ENCODE measurements around the gene DLG3.

DLG3 gene

DNA sequence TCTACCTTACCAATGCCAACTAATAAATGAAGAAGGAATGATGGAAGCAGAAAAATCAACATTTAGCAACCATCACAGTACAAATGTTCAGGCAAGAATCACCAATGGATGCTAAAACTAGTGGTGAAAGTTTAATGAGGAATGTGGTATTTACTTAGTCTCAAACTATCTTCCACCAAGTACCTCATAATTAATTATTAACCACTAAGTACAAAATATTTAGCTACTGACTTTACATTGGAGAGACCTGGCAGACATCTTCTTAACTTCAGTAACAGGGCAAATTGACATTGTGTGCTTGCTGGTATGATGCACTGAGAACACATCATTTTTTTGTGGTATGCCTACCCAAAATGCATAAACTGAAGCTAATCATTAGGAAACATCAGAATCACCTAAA is 82.4 kb downstream of the DLG3 start:
- DNase-seq = no peak

DNA sequence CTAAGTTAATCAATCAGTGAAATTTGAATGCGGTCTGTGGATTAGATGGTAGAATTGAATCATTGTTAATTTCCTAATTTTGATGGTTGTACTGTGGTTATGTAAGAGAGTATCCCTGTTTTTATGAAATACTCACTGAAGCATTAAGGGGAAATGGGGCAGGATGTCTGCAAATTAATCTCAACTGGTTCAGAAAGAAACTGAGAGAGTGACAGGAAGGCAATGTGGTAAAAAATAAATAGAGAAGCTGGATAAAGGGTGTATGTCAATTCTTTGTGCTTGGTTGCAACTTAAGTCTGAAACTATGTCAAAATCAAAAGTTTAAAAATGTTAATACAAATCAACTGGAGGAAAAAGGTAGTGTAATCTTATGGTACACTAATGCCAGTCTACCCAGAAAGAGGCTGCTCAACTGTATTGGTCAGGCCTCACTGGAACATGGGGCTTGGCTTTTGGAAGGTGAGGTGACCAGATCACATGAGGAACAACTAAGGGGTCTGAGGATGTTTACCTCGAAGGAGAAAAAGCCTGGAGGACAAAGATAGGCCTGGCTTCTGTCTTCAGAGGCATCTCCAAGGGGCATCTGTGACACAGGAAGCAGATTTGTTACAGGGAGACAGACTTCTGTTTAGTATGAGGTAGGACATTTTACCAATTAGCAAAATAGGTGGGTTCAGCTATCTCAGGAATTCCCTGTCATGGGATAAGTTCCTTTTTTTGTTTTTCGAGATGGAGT is 83.1 kb downstream of the DLG3 start:
- no peak for DNase-seq

DNA sequence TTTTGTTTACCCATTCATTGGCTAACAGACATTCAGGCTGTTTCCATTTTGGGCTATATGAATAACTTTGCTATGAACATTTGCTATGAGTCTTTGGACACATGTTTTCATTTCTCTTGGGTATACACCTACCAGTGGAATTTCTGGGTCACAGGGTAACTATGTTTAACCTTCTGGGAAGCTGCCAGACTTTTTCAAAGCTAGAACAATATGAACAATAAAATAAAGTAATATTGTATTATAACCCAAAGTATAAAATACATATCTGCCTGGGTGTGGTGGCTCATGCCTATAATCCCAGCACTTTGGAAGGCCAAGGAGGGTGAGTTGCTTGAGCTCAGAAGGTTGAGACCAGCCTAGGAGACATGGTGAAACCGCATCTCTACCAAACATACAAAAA is 90.6 kb downstream of the DLG3 start:
- DNase-seq = no peak

DNA sequence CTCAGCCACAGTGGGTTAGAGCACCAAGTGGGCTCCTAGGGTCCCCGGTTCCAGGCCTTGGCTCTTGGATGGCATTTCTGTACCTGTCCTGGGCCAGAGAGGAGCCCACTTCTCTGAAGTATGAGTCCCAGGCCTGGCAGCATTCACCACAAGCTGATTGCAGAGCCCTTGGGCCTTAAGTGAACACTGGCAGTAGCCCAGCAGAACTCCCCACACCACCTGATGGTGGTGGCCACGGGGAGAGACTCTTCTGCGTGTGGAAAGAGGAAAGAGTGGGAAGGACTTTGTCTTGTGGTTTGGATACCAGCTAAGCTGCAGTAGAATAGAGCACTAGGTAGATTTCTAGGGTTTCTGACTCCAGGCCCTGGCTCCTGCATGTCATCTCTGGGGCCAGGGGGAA is 104.8 kb downstream of the DLG3 start:
- no peak for DNase-seq

DNA sequence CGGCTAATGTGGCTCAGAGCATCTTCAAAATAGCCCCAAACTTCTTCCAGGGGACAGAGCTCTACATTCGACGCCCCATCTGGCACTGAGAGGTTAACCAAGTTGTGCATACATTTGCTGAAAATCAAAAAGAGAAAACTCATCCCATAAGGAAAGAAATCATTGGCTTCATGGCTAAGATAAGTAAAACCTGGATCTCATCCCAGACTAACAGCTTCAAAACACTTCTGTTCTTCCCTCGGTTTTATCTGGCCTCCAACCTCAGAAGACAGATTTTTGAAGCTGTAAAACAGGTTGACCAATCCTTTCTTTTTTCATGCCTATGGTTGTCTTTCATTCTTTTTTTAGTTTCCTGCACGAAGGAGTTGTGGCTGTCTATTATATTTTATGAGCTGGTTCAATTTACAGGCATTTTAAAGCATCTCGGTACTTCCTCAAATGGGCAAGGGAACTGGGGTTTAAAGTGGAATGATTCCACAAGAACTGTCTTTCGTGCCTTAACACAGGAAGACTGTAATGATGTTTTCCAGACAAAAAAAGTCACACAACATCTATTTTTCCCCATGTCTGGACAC is 107.6 kb downstream of the DLG3 start:
- no peak for DNase-seq

DNA sequence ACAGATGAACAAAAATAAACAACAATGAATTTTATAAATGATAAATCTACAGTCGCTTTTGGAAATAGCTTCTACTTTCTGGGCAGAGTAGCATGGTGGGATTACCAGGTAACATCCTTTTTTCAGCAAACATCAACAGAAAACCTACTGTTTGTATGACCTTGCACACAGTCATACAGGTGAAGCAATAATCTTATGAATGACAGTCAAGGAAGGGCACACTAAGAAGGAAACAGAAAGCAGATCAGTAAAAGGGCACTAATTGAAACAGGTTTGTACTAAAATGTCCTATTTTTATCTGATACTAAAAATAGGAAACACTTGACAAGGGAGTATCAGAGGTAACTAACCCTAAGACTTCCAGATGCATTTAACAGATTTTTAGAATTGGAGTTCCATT is 108.9 kb downstream of the DLG3 start:
- no peak for DNase-seq

DNA sequence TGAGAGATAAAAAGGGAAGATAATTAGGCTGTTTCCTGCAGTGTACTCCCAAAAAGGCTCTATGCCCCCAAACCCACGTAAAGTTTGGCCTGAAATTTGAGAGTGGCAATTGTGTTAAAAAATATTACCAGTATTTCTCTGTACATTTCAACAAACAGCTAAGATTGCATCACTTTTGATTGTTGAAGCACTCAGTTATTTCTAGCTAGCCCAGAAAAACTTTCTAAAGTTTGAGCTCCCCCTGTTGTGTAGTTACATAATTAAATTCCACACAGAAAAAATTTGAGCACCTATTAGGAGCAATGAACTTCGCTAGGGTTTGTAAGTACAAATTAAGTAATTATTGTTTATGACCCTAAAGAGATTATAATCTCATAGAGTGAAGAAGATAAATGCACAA is 109.4 kb downstream of the DLG3 start:
- DNase-seq = no peak

DNA sequence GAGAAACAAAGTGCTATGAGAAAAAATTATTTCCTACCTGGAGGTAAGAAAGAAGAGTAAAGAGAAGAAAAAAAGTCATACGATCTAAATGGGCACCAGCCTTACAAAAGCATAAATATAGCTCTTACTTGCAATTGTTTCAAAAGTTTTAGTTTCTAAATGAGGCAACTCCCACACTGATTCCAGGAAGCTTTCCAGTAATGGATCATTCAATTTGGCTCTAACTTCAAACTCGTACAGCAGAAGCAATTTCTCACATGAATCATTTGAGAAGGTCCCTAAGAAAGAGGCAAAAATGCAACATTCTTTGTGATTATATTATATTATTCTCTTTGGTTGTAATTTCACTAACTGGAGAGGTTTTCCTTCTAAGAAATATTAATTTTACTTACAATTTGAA is 109.9 kb downstream of the DLG3 start:
- DNase-seq = no peak

DNA sequence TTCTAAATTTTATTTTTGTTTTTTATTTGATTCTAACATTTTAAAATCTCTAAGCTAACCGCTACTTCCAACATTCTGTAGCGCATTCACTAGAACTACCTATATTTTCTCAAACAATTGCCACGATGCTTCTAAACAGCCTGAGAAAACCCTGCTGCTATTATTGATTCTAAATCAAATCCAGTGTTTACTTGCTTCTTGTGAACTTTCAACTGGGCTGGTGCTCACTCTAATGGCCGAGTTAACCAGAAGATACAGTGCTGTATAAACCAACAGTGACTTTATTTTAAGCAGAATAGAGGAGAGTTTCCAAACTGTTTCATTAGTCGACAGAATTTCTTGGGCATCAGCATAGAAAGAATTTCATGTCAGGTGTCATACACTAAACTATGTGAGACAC is 110.3 kb downstream of the DLG3 start:
- no peak for DNase-seq

All from 8988T (cell line).